ENCODE measurements around the gene SRRD.

The SRRD gene

DNA sequence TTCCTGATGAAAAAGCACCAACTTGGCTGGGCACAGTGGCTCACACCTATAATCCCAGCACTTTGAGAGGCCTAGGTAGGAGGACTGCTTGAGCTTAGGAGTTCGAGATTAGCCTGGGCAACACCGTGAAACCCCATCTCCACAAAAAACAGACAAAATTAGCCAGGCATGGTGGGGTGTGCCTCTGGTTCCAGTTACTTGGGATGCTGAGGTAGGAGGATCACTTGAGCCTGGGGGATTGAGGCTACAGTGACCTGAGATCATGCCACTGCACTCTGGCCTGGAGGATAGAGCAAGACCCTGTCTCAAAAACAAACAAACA lies 3.1 kb upstream of the SRRD start:
- in situ Hi-C loops (cut with MboI; ENCODE audit: low sequenced_read_pairs): no loop called here

DNA sequence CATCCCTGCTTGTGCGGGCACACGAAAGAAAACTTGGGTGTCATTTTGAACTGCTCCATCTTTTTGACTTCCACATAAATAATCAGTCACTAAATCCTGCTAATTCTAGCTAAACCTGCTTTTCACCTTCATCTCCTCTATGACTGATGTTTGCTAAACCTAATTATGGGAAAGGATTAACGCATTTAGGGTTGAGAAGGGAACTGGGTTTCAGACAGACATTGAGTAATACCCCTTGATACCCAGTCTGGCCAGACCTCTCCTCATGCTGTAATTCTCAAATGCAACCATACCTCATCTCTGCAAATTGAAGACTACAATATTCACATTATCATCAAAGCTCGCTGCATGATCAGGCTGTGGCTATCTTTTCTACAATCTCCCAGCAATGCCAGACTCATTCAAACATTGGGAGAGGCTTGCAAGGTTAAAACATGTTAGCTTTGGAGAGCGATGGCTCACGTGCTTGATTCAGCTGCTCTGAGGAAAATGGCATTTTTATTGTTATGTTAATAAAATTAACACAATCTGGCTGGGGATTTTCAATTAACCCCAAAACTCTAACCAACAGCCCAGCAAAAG lies 2.5 kb upstream of the SRRD start:
- in situ Hi-C loops (cut with MboI; ENCODE audit: low sequenced_read_pairs): no loop called here

- in situ Hi-C loops (cut with MboI; ENCODE audit: low sequenced_read_pairs): no loop called here
Observed at GRCh38 chr22:26481694-26482093, 2.0 kb upstream of the SRRD start.

- in situ Hi-C loops (cut with MboI; ENCODE audit: low sequenced_read_pairs): no loop called here
Observed at GRCh38 chr22:26482161-26482560, 1.5 kb upstream of the SRRD start.

GRCh38 chr22:26483043-26483438 lies 636 bp upstream of the SRRD start:
- in situ Hi-C loops (cut with MboI; ENCODE audit: low sequenced_read_pairs): no loop called here

- in situ Hi-C loops (cut with MboI; ENCODE audit: low sequenced_read_pairs): no loop called here
Observed at GRCh38 chr22:26484360-26484706, 656 bp downstream of the SRRD start.

GRCh38 chr22:26485013-26485412 lies 1.3 kb downstream of the SRRD start:
- in situ Hi-C loops (cut with MboI; ENCODE audit: low sequenced_read_pairs): no loop called here

GRCh38 chr22:26485806-26486390 lies 2.2 kb downstream of the SRRD start:
- in situ Hi-C loops (cut with MboI; ENCODE audit: low sequenced_read_pairs): no loop called here

- in situ Hi-C loops (cut with MboI; ENCODE audit: low sequenced_read_pairs): no loop called here
Observed at GRCh38 chr22:26486394-26486793, 2.7 kb downstream of the SRRD start.

GRCh38 chr22:26487996-26488395 lies 4.3 kb downstream of the SRRD start:
- in situ Hi-C loops (cut with MboI; ENCODE audit: low sequenced_read_pairs): no loop called here

DNA sequence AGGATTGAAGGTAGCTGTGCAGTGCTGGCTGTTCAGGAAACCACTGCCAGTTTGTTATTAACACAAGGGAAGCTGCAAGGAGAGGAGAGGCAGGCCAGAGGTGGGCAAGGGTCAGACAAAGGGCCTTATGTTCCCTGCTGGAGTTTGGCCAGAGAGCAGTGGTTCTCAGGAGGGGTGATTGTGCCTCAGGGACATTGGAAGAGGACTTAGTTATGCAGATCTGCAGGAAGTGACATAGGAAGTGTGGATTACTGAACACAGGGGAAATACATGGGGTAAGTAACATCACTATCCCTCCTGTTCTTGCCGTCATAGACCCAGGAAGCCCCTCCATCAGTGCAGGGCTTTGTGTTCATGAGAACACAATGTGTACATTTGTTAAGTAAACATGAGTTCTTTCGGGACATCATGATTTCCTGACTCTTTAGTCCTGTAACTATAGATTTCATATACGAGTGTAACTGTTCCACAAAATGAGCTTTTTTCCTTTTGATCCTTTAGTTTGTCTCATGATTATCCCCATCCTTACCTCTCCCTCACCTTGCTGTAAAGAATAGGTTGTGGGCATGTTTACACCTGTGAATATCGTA lies 5.9 kb downstream of the SRRD start:
- in situ Hi-C loops (cut with MboI; ENCODE audit: low sequenced_read_pairs): no loop called here

- in situ Hi-C loops (cut with MboI; ENCODE audit: low sequenced_read_pairs): no loop called here
Observed at GRCh38 chr22:26492220-26492619, 8.5 kb downstream of the SRRD start.

DNA sequence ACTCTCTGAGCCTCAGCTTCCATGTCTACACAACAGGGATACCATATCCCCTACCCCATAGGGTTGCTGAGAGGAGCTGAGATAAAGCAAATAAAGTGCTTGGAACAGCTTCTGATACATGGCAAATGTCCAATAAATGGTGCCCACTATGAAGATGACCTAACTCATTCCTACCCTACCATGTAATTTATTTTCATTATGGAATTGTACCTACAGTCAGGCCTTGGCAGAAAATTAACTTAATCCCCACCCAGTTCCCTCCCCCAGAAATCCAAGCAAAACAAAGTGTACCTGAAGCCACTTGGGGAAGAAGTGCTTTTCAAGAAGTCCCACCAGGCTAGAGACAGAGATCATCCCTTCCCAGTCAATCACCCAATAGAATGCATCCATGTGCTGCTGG lies 10.8 kb downstream of the SRRD start:
- in situ Hi-C loops (cut with MboI; ENCODE audit: low sequenced_read_pairs): no loop called here

DNA sequence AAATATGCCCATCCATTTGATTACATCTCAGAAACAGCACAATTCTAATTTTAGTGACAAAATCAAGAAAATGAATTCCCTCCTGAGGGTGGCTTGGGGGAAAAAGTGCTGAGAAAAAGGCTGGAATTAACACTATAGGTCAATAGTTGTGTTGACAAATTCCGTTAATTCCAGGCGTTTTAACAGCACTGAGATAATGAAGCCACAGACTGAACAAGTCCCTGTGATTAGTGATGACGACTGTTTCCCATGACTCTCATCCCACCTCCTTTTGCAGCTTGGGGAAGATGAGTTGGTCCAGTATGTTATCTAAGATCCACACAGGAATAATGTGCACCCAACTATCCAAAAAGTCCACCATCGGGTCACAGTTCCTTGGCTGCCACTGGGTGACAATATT lies 12.8 kb downstream of the SRRD start:
- in situ Hi-C loops (cut with MboI; ENCODE audit: low sequenced_read_pairs): no loop called here

DNA sequence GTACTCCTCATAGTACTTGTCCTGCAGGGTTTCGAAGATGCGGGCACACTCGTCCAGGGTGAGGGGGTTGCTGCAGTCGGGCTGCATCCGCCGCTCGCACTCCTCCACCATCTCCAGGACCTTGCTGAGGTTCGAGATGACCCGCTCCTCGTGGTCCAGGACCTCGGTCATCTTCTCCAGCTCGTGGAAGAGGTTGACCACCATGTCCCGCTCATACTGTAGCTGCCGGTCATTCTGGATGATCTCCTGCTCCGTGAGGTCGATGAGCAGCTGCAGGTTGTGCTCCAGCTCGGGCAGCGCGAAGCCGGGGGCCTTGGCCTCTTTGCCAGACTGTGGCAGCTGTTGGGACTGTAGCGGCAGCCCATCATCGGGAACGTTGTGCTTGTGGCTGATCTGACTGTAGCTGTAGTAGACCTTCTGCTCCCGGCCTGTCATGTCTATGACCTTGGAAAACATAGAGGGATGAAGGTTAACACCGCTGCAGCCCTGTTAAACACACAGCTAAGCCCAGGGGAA lies 15.6 kb downstream of the SRRD start:
- in situ Hi-C loops (cut with MboI; ENCODE audit: low sequenced_read_pairs): no loop called here

- in situ Hi-C loops (cut with MboI; ENCODE audit: low sequenced_read_pairs): no loop called here
Observed at GRCh38 chr22:26501996-26502395, 18.3 kb downstream of the SRRD start.

DNA sequence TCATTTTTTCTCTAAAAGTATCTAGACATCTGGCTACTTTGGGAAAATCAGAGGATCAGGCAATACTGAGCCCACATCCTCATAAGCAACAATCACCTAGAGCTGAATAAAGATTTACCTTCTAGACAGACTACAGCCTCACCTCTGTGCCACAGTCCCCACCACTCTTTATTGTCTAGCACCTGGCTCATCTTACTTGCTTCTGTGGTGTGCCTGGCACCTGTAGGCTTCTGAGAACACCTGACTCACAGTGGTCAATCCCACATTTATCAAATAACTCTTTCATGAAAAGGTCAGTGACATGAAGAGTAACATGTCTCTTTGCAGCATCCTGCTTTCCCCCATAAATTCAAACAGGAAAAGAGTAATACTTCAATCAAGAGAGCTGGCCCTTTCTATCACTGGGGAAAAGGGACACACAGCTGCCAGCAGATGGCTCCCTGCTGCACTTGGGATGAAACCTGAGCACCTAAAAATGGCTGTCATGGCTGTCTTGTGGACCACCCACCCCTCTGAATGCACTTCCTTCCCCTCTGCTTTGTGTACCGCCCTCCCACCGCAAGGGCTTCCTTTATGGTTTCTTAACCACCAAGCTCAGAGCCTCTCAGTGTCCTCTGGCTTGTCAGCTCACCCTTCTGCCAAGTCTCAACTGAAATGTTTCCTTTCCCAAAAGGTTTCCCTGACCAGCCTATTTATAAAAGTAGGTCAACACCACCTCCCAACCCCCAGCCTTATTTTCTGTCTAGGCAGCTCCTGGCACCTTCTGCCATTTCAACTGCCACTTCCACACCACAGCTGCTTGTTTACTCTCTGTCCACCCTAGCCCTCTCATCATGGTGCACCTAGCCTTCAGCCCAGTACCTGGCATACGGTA lies 19.2 kb downstream of the SRRD start:
- in situ Hi-C loops (cut with MboI; ENCODE audit: low sequenced_read_pairs): no loop called here

GRCh38 chr22:26503758-26504157 lies 20.1 kb downstream of the SRRD start:
- in situ Hi-C loops (cut with MboI; ENCODE audit: low sequenced_read_pairs): no loop called here

GRCh38 chr22:26508148-26508547 lies 24.5 kb downstream of the SRRD start:
- in situ Hi-C loops (cut with MboI; ENCODE audit: low sequenced_read_pairs): no loop called here

DNA sequence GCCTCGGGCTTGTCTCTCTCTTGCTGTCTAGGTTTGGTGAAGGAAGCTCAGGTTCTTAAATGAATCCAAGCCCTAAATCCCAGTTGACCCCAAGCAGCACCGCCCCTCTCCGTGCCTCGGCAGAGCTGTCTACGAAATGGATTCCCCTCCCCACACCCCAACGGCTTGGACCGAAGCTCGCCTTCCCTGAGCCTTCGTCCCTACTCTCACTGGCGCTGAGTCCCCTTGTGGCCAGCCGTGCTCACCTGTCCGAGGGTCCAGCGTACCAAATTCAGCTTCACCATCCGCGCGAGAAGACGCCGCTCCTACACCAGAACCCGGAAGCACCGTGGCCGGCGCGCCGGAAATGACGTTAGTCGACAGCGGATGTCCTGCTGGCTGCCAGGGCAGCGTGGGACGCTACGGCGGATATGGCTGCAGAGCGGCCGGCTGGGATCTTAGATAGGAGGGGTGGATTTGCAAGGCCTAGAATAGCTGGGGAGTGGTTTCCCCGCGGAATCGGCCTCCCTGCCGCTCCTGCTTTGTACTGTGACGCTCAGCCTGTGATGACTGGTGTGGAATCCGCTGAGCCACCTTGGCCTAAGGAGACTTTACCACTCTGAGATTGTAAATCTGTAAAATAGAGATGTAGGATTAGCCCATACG lies 28.6 kb downstream of the SRRD start, which contains the start of gene TFIP11:
TSS of gene TFIP11 (minus strand) at position 325 of the 645 bp plus-strand sequence. CDS start 2,201 bp downstream, outside the sequence.
- in situ Hi-C loops (cut with MboI; ENCODE audit: low sequenced_read_pairs): no loop called here

GRCh38 chr22:26513838-26514237 lies 30.2 kb downstream of the SRRD start:
- in situ Hi-C loops (cut with MboI; ENCODE audit: low sequenced_read_pairs): no loop called here

Measured in HL-60/S4 (cell line).